Neural cell (in vitro differentiated cells): ENCODE measurements around the gene FIGNL1. TPM values are rescaled to one million over a fixed set of nuclear protein-coding genes. Genes with fewer than 3 reads are reported as not detected.

ENCODE experiments used
- H2AFZ ChIP-seq: fragments of 200-600, 300-800 bp; sonication (generic), shearing (Covaris generic); 2 replicates; pipeline ENCODE4 v1.6.0; 2014; ENCODE audit warnings: low read depth, mild to moderate bottlenecking, antibody characterized with exemption, low read length, moderate library complexity
- H3F3A ChIP-seq: fragments of 200-600 bp; shearing (Covaris generic); 2 replicates; pipeline ENCODE4 v1.6.1; 2016; ENCODE audit warnings: mild to moderate bottlenecking, moderate library complexity, mixed read lengths, antibody characterized with exemption, low read length; ENCODE audit not compliant: insufficient read depth, poor library complexity, severe bottlenecking
- H3K27ac ChIP-seq: fragments of 200-600, 300-800 bp; sonication (generic), shearing (Covaris generic); 2 replicates; pipeline ENCODE4 v1.5.1; 2014; ENCODE audit warnings: mild to moderate bottlenecking, low read length, moderate library complexity
- H3K27me3 ChIP-seq: fragments of 300-800, 200-600 bp; sonication (generic), shearing (Covaris generic); 2 replicates; pipeline ENCODE4 v1.6.0; 2014; ENCODE audit warnings: mild to moderate bottlenecking, low read depth, low read length, moderate library complexity; ENCODE audit not compliant: insufficient read depth
- H3K36me3 ChIP-seq: fragments of 300-800, 200-600 bp; sonication (generic), shearing (Covaris generic); 2 replicates; pipeline ENCODE4 v1.5.1; 2014; ENCODE audit warnings: mild to moderate bottlenecking, antibody characterized with exemption, low read length, moderate library complexity; ENCODE audit not compliant: insufficient read depth
- H3K4me2 ChIP-seq: fragments of 300-800, 200-600 bp; sonication (generic), shearing (Covaris generic); 2 replicates; pipeline ENCODE4 v1.6.0; 2014; ENCODE audit warnings: mild to moderate bottlenecking, low read length
- H3K4me3 ChIP-seq: fragments of 300-800, 200-600 bp; sonication (generic), shearing (Covaris generic); 2 replicates; pipeline ENCODE4 v1.5.1; 2014; ENCODE audit warnings: mild to moderate bottlenecking, low read length, moderate library complexity
- H3K79me2 ChIP-seq: fragments of 200-600 bp; shearing (Covaris generic); replicated peaks from 2 replicates; pipeline ENCODE4 v1.6.0; 2014; ENCODE audit warnings: mild to moderate bottlenecking, low read length, moderate library complexity; ENCODE audit not compliant: insufficient read depth
- H3K9ac ChIP-seq: fragments of 300-800, 200-600 bp; sonication (generic), shearing (Covaris generic); 2 replicates; pipeline ENCODE4 v1.6.1; 2016; ENCODE audit warnings: mild to moderate bottlenecking, low read length, mixed read lengths
- H3K9me2 ChIP-seq: fragments of 200-600 bp; shearing (Covaris generic); 2 replicates; pipeline ENCODE4 v1.6.1; 2016; ENCODE audit warnings: mild to moderate bottlenecking, low read length, mixed read lengths; ENCODE audit not compliant: insufficient read depth
- H3K9me3 ChIP-seq: fragments of 200-600, 300-800 bp; sonication (generic), shearing (Covaris generic); 2 replicates; pipeline ENCODE4 v1.6.1; 2016; ENCODE audit warnings: mild to moderate bottlenecking, mixed run types, low read length, moderate library complexity, mixed read lengths
- H4K20me1 ChIP-seq: fragments of 200-600 bp; shearing (Covaris generic); 2 replicates; pipeline ENCODE4 v1.6.1; 2016; ENCODE audit warnings: mild to moderate bottlenecking, mixed run types; ENCODE audit not compliant: insufficient read depth
- CTCF ChIP-seq: fragments of 450-650 bp; IDR thresholded peaks from 2 replicates; pipeline ENCODE4 v1.5.1; 2014; ENCODE audit warnings: antibody characterized with exemption, mild to moderate bottlenecking, moderate library complexity; ENCODE audit not compliant: poor library complexity, severe bottlenecking
- EP300 ChIP-seq: fragments of 450-650 bp; conservative IDR thresholded peaks from 2 replicates; pipeline ENCODE4 v1.6.1; 2014; ENCODE audit warnings: antibody characterized with exemption, mild to moderate bottlenecking, moderate library complexity; ENCODE audit not compliant: poor library complexity, severe bottlenecking
- EZH2 ChIP-seq: fragments of 200-600, 300-800 bp; shearing (Covaris generic), sonication (generic); IDR thresholded peaks from 2 replicates; pipeline ENCODE4 v1.6.1; 2014; ENCODE audit warnings: antibody characterized with exemption, low read length, borderline replicate concordance, mild to moderate bottlenecking; ENCODE audit not compliant: insufficient read depth, poor library complexity, severe bottlenecking
- MXI1 ChIP-seq: fragments of 450-650 bp; conservative IDR thresholded peaks from 2 replicates; pipeline ENCODE4 v1.6.1; 2014; ENCODE audit warnings: antibody characterized with exemption, mild to moderate bottlenecking; ENCODE audit not compliant: poor library complexity, severe bottlenecking
- POLR2AphosphoS5 ChIP-seq: IDR thresholded peaks from 2 replicates; pipeline ENCODE4 v1.6.1; 2012
- RAD21 ChIP-seq: fragments of 450-650 bp; conservative IDR thresholded peaks from 2 replicates; pipeline ENCODE4 v1.6.1; 2014; ENCODE audit warnings: antibody characterized with exemption, mild to moderate bottlenecking, moderate library complexity
- REST ChIP-seq: IDR thresholded peaks from 2 replicates; pipeline ENCODE4 v1.6.1; 2012; ENCODE audit warnings: borderline replicate concordance
- SMC3 ChIP-seq: fragments of 450-650 bp; conservative IDR thresholded peaks from 2 replicates; pipeline ENCODE4 v1.6.1; 2014; ENCODE audit warnings: antibody characterized with exemption, mild to moderate bottlenecking, moderate library complexity; ENCODE audit not compliant: poor library complexity
- TAF1 ChIP-seq: IDR thresholded peaks from 2 replicates; pipeline ENCODE4 v1.6.1; 2012; ENCODE audit warnings: low read depth
- polyA plus RNA-seq: library from polyadenylated mRNA; depleted of rRNA; stranded (reverse); fragments of >200 nt; gene quantifications from 2 replicates; pipeline ENCODE4 v1.2.3, GENCODE V29; 2014

FIGNL1 gene
- polyA plus RNA-seq, 1 donor from 2014 or later: 32.8 TPM

GRCh38 chr7:50479743-50480517 is 29.8 kb upstream of the FIGNL1 start:
- Histone ChIP-seq H3F3A (no peaks in the 10 kb centered on the region), H3K27me3 (no peaks in the 10 kb centered on the region), H3K9ac (no peak overlapping the region), H4K20me1 (no peaks in the 10 kb centered on the region), H2AFZ (no peak overlapping the region), H3K79me2 (no peaks in the 10 kb centered on the region), H3K4me2 (no peak overlapping the region), H3K9me2 (no peaks in the 10 kb centered on the region), H3K9me3 (no peaks in the 10 kb centered on the region), H3K36me3 (no peaks in the 10 kb centered on the region), H3K27ac (no peak overlapping the region), H3K4me3 (no peak overlapping the region)
- no peak for TF ChIP-seq SMC3

GRCh38 chr7:50477640-50478039 is 27.5 kb upstream of the FIGNL1 start:
- Histone ChIP-seq H3K9ac (no peak overlapping the region), H3K9me3 (no peaks in the 10 kb centered on the region), H3F3A (no peaks in the 10 kb centered on the region), H3K27ac (no peak overlapping the region), H3K27me3 (no peaks in the 10 kb centered on the region), H3K4me3 (no peak overlapping the region), H3K4me2 (no peak overlapping the region), H3K79me2 (no peaks in the 10 kb centered on the region), H2AFZ (no peak overlapping the region), H3K36me3 (no peaks in the 10 kb centered on the region), H4K20me1 (no peaks in the 10 kb centered on the region), H3K9me2 (no peaks in the 10 kb centered on the region)
- TF ChIP-seq RAD21: no peak
- no peak for TF ChIP-seq REST
- TF ChIP-seq TAF1: no peak
- TF ChIP-seq EP300: no peak
- TF ChIP-seq EZH2: no peak
- no peak for TF ChIP-seq SMC3
- TF ChIP-seq MXI1: no peak
- TF ChIP-seq CTCF: no peak
- no peak for TF ChIP-seq POLR2AphosphoS5
